ENCODE measurements around the gene CSF3R.

Gene CSF3R

GRCh38 chr1:36463803-36464604, 18.7 kb downstream of the CSF3R start, which contains the start of gene MRPS15:
Gene MRPS15 (minus strand): TSS chr1:36464384. CDS start chr1:36464275, 109 bp downstream.
- peak; percentile 98 for TF ChIP-seq ZFX (IDR thresholded peaks at IDR 0.05)
- TF ChIP-seq, protein P1, sequence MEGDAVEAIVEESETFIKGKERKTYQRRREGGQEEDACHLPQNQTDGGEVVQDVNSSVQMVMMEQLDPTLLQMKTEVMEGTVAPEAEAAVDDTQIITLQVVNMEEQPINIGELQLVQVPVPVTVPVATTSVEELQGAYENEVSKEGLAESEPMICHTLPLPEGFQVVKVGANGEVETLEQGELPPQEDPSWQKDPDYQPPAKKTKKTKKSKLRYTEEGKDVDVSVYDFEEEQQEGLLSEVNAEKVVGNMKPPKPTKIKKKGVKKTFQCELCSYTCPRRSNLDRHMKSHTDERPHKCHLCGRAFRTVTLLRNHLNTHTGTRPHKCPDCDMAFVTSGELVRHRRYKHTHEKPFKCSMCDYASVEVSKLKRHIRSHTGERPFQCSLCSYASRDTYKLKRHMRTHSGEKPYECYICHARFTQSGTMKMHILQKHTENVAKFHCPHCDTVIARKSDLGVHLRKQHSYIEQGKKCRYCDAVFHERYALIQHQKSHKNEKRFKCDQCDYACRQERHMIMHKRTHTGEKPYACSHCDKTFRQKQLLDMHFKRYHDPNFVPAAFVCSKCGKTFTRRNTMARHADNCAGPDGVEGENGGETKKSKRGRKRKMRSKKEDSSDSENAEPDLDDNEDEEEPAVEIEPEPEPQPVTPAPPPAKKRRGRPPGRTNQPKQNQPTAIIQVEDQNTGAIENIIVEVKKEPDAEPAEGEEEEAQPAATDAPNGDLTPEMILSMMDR (conservative IDR thresholded peaks at IDR 0.05) = no peak
- peak within 1 kb of the TSS; percentile 88 for H3K27ac ChIP-seq

GRCh38 chr1:36463463-36463802, 19.3 kb downstream of the CSF3R start:
- peak overlapping the region; percentile 88 for H3K27ac ChIP-seq
- no peak for TF ChIP-seq ZFX (IDR thresholded peaks at IDR 0.05)
- TF ChIP-seq, protein P1 (conservative IDR thresholded peaks at IDR 0.05) = no peak

- no peak overlapping the region for H3K27ac ChIP-seq
- TF ChIP-seq ZFX (IDR thresholded peaks at IDR 0.05) = no peak
- TF ChIP-seq, protein P1 (conservative IDR thresholded peaks at IDR 0.05) = no peak
Observed at GRCh38 chr1:36458910-36459309, 23.8 kb downstream of the CSF3R start.

DNA sequence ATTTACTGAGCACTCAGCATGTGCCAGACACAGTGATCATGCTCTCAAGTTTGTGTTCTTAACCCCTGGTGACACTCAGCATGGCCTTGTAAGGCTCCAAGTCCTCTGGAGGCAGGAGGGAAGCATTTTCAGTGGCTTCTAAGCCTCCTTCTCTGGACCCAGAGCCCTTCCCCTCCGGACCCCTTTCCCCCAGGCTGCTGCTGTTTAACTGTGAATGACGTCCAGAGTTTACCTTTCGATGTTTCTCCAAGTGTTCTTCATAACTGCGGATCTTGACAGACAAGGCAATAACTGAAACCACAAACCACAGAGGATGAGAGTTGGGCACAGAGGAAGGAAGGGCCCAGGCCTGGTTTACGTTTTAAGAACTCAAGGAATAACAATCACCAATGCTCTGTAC, 25.0 kb downstream of the CSF3R start:
- no peak overlapping the region for H3K27ac ChIP-seq
- no peak for TF ChIP-seq ZFX (IDR thresholded peaks at IDR 0.05)
- TF ChIP-seq, protein P1 (conservative IDR thresholded peaks at IDR 0.05) = no peak

DNA sequence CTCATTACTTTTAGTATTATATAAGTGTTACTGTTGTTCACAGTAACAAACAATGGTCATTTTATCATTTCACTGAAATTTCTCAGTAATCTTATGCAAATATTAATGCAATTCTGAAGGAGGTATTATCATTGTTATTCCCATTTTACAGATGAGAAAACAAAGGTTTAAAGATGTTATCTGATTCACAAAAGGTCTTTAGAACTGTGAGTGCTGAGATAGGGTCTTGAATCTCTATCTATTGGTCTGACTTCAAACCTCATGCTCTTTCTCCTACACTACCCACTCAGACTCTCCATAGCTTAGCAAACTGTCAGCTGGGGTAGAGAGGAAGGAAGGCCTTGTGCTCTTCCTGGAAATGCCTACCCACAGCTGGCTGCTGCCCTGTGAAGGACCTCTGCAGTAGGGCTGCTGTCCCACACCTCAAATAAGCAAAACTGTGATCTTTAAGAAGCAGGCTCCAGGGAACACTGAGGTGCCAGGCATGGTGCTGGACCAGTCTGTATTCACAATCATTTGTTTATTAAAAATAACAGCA, 26.3 kb downstream of the CSF3R start:
- TF ChIP-seq, protein P1 (conservative IDR thresholded peaks at IDR 0.05) = no peak
- TF ChIP-seq ZFX (IDR thresholded peaks at IDR 0.05) = no peak
- H3K27ac ChIP-seq = no peak overlapping the region

GRCh38 chr1:36455386-36455785, 27.3 kb downstream of the CSF3R start:
- no peak overlapping the region for H3K27ac ChIP-seq
- TF ChIP-seq, protein P1 (conservative IDR thresholded peaks at IDR 0.05) = no peak
- TF ChIP-seq ZFX (IDR thresholded peaks at IDR 0.05) = no peak

GRCh38 chr1:36453600-36454388, 28.9 kb downstream of the CSF3R start:
- TF ChIP-seq ZFX (IDR thresholded peaks at IDR 0.05) = no peak
- TF ChIP-seq, protein P1 (conservative IDR thresholded peaks at IDR 0.05) = no peak
- H3K27ac ChIP-seq = no peak overlapping the region
